Stimulated activated CD4-positive, alpha-beta T cell treated with anti-CD3 and anti-CD28 coated beads, Interleukin-4, amount 100 ng/mL, for 24 hours (primary cell): ENCODE measurements around the gene CYP27A1.
A peak's percentile ranks its signal among the peaks of the same experiment; 100 is the strongest.
"Not testable (repeated sequence)": the region's sequence is repeated elsewhere in the genome, so short reads cannot be mapped to it uniquely, and the experiment has no call there.

Experiments used
- DNase-seq: peaks from one replicate; pipeline ENCODE4 v3.0.0-alpha.2; 2020

Gene CYP27A1

DNA sequence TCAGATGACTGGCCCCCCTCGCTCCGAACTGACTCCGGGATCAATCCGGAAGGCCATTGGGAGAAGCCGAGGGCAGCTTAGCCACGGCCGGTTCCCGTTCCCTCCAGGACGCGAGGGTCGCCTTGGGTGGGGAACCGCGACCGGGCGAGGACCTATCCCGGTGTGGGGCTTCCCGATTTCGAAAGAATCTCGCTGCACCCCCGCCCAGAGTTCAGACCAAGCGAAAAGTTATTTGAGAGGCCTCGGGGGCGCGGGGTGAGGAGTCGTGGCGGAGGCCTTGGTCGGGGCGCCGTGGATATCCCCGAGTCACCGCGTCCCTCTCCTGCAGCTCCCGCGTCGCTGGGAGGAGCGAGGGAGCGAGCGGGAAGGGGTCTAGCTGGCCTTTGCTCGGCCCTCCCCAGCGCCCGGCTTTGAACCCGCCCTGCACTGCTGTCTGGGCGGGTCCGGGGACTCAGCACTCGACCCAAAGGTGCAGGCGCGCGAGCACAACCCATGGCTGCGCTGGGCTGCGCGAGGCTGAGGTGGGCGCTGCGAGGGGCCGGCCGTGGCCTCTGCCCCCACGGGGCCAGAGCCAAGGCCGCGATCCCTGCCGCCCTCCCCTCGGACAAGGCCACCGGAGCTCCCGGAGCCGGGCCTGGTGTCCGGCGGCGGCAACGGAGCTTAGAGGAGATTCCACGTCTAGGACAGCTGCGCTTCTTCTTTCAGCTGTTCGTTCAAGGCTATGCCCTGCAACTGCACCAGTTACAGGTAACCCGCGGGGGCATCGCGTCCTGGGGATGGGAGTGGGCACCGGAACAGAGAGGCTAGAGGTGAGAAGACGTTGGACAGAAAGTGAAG is at the start of gene CYP27A1:
TSS of gene CYP27A1 (plus strand) at position 457 of the 837 bp plus-strand sequence. CDS start at position 493, 36 bp downstream.
- no peak for DNase-seq

- no peak for DNase-seq
Observed at GRCh38 chr2:218732761-218733158, 49.2 kb upstream of the CYP27A1 start.

DNA sequence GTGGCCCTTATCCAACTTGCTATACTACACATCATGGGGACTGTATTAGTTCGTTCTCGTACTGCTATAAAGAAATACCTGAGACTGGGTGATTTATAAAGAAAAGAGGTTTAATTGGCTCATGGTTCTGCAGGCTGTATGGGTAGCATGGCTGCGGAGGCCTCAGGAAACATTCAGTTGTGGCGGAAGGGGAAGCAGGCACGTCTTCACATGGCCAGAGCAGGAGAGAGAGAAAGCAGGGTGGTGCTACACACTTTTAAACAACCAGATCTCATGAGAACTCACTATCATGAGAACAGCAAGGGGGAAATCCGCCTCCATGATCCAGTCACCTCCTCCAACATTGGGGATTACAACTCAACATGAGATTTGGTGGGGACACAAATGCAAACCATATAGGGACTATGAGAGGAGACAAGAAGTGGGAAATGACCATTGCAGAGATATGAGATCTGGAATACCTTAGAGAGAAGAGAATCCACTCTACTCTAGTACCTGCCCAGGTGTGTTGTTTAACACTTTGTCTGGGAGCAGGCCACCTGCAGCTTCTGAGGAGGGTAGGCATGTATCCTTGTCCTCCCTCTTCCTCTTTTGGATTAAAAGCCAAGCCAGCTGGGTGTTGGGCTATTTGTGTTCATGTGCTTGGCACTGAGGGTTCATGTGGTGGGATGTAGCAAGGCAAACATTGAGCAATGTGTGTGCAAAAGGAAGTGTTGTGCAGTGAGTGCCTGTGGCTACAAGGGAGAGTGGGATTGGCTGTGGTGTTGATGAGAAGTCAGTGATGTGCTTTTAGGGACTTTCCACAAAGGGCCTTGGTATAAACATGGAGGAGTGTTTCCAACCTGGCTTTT is 48.6 kb upstream of the CYP27A1 start:
- peak; percentile 22 for DNase-seq

- DNase-seq = no peak
Observed at GRCh38 chr2:218734190-218734975, 47.6 kb upstream of the CYP27A1 start.

DNA sequence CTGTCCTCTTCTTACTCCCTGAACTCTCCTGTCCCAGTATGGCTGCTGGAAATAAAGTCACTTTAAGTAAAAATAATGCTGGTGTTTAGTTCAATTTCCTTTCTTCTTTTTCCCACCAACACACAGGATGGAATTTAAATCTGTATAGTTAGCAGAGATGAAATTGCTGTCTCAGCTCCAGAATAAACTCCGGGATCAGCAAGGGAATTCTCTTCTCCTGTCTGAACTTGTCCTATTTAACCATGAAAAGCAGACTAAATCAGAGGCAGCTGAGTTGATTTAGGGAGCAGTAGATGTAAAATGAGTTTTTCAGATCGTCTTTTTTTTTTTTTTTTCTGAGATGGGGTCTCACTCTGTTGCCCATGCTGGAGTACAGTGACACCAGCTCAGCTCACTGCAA is 45.4 kb upstream of the CYP27A1 start:
- DNase-seq = no peak

GRCh38 chr2:218743068-218743467 is 38.9 kb upstream of the CYP27A1 start:
- DNase-seq = no peak

DNA sequence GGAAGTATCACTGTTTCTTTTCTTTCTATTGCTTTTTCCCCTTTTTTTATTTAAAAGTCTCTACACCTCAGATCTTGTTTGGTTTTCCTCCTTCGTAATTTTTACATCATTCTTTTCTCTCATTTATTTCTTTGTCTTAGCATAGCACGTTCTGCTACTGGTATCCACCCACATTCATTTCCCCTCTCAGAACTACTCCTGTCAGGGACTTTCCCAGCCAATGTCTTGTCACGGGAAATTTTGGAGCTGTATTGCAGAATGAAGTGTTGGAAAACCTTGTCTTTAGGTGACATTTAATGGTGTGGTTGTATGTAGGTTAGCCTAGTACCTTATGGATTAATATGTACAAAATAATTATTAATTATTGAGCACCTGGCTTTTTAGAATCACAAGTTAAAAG is 37.3 kb upstream of the CYP27A1 start:
- peak; percentile 17 for DNase-seq

DNA sequence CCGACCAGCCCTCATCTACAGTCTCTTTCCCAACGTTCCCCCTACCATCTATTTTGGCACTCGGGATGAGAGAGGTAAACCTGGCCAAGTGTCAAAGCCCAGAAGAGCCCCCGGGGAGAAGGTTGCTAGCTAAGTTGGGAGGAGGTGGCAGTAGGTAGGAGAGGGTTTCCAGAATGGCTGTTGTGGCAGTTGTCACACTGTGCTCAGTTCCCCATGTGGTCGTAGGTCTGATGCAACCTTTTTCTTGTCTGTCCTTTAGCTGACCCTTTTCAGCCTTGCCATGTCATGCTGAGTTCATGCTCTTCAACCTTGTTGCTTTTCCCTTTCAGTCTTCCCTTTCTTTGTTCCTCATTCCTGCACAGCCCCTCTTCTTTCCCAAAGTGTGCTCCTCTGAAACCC is 36.8 kb upstream of the CYP27A1 start:
- no peak for DNase-seq

DNA sequence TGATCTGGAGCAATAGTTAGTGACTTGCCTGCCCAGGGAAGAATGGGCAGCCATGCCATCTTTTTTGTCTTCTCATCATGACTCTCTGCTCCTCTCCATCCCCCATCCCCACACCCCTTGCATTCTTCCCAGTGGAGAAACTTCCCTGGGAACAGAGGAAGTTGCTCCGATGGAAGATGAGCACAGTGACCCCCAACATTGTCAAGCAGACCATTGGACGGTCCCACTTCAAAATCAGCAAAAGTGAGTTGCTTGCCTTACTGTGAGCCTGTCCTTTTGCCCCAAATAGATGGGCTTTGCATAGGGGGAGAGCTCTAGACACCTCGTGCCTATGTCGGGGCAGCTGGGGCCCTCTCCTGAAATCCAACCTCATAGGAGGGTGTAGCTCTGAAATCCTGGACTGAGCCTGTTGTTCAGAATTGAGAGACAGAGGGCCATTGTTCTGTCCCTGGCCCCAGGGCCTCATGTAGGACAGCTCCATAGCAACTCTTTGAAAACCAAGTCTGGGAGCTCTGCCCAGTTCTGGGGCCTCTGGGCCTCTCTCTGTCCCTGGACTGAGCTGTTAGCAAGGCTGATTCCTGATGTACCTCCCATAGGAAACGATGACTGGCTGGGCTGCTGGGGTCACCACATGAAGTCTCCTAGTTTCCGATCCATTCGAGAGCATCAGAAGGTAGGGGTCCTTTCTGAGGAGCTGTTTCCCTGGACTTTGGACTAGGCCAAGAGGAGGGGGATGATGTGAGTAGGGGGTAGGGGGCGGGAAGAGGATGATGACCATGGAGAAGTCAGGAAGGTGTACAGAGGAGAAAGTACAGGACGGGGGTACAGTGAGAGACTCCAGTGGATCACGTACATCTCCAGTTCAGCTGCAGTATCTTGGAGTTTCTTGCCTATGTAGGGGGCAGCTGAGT is 36.1 kb upstream of the CYP27A1 start:
- DNase-seq = no peak

DNA sequence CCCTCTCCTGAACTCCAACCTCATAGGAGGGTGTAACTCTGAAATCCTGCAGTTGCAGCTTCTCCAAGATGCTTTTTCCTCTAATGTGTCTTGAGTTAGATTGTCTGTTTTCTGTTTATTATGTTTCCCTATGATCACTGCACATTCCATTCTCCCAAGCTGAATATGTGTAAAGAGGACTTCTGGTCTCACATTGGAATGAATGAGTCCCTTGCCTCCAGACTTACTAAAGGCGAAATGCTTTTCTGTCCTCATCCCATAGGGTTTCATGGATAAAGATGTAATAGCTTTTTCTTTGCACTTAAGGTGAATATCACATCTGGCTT is 35.5 kb upstream of the CYP27A1 start:
- DNase-seq = no peak

DNA sequence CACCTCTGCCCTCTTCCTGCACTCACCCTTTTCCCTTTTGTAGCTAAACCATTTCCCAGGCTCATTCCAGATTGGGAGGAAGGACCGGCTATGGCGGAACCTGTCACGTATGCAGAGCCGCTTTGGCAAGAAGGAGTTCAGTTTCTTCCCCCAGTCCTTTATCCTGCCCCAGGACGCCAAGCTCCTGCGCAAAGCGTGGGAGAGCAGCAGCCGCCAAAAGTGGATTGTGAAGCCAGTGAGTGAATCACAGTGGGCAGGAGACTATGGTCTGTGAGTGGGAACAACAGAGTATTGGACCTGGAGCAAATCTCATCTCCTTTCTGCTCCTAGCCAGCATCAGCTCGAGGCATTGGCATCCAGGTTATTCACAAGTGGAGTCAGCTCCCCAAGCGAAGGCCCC is 35.0 kb upstream of the CYP27A1 start:
- DNase-seq = no peak

DNA sequence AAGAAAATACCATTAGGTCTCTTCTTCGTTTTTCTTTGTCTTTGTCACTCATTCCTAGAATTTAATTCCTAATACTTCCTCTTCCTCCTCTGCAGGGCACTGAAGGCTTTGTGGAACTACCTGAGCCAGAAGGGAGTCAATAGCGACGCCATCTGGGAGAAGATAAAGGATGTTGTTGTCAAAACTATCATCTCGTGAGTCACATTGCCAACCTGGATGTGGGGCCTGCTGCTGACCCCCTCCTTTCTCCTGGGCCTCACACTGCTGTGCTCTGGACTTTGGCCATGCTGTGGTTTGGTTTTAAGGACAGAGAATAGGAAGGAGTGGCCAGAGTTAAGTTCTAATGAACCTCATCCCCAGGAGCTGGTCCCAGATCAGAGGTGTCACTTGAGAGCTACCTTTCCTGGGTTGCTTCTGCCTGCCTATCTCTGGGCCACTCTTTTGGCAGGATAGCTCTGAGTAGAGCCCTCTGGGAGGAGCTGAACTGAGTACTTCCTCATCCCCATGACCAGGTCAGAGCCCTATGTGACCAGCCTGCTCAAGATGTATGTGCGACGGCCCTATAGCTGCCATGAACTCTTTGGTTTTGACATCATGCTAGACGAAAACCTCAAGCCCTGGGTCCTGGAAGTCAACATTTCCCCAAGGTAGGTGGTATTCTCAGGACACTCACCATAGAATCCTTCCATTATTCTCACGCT is 33.1 kb upstream of the CYP27A1 start:
- DNase-seq = no peak

DNA sequence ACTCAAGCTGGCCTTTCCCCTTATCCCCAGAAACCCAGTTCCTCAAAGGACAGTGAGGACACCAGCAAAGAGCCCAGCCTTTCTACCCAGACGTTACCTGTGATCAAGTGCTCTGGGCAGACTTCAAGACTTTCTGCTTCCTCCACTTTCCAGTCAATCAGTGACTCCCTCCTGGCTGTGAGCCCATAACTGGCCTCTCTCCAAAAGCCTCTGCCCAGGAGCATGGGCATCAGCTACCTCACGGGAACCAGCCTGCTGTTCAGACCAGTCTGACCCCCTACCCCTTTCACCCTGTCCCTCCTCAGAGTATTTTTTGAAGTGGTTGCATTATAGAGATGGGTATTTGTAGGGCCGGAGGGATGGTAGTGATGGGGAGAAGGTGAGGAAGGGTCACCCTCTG is 27.7 kb upstream of the CYP27A1 start:
- no peak for DNase-seq

GRCh38 chr2:218754781-218755180 is 27.2 kb upstream of the CYP27A1 start:
- no peak for DNase-seq

DNA sequence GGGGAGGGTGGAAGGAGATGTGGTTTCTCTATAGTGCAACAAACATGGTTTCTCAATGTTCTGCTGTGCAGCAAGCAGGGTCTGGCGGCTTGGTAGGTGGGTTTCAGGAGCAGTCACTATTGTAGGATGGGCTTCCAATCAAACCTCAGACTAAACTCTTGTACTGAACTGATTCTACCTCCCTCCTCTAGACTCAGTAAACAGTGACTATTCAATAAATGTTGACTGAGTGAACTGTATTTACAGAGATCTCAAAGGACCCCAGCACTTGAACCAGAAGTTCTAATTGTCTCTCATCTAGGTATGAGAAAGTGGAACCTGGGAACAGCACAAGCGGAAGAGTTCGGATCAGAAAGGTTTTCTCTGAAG is 26.8 kb upstream of the CYP27A1 start:
- no peak for DNase-seq

- no peak for DNase-seq
Observed at GRCh38 chr2:218755567-218756404, 26.2 kb upstream of the CYP27A1 start.

DNA sequence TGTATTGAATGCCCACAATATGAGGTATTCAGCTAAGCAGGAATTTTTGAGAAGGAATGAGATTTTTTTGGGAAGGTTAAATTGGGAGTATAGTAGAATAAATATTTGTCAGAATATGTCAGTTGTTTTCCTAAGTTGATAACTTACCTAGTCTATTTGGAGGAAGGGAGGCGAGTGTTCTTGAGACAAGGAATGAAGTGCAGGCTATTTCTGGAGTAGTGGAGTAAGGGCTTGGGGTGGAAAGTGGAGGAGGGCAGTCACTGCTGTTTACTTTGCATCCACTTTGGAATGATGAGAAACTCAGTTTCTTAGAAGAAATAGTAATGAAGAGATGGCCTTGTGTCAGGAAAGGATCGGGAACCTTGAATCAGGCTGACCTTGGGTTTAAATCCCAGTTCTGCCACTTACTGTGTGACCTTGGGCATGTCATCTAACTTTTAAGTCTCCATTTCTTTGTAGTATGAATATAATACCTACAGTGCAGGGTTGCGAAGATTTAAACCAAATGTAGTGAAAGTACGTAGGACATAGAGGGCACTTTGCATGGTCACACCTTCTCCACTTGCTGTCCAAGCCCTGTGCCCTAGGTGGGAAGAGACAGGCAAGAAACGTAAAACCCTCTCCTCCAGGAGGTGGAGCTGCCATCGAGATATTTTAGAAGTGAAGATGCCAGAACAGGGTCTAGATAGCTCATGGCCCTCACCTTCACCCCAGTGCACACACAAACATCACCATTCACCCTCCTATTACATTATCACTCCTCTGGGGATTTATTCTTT is 25.2 kb upstream of the CYP27A1 start:
- DNase-seq = no peak

- DNase-seq = no peak
Observed at GRCh38 chr2:218761795-218762194, 20.2 kb upstream of the CYP27A1 start.

- DNase-seq = not testable (repeated sequence)
Observed at GRCh38 chr2:218772759-218773158, 9.2 kb upstream of the CYP27A1 start.

GRCh38 chr2:218773881-218774280 is 8.1 kb upstream of the CYP27A1 start:
- DNase-seq = no peak
